ENCODE results near the gene AMN. TPM values are rescaled to one million over a fixed set of nuclear protein-coding genes. Genes with fewer than 3 reads are reported as not detected.

Gene AMN
- total and polyA plus RNA-seq, 9 donors: 0.21 to 11.7 (median 0.56) TPM

DNA sequence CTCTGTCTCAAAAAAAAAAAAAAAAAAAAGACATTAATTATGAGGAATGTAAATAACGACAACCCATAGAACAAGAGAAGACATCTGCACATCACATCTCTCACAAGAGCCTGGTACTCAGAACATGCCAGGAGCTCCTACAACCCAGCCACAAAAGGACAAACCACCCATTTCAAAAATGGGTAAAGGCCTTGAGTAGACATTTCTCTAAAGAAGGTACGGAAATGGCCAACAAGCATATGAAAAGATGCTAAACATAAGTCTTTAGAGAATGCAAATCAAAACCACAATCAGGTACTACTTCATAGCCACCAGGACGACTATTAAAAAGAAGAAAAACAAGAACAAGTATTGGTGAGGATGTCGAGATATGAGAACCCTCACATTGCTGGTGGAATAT lies 13.3 kb downstream of the AMN start:
- DNase-seq: no peak
- no CpG with 5 or more reads among the region's 4 CpGs for WGBS (ENCODE audit: insufficient coverage)
- no peak overlapping the region for H3K4me3 ChIP-seq (ENCODE audit: low read length)
- H3K27ac ChIP-seq (ENCODE audit: low read length): no peak overlapping the region
- H3K27me3 ChIP-seq (ENCODE audit: control insufficient read depth, insufficient read depth, low read length): peaks cover 11% of the 10 kb centered on the region
- peaks cover 56% of the 10 kb centered on the region for H3K36me3 ChIP-seq (ENCODE audit: control insufficient read depth, insufficient read depth, low read length)
- no peaks in the 10 kb centered on the region for H3K9me3 ChIP-seq (replicated peaks; ENCODE audit: control insufficient read depth, low read depth, low read length)
- peaks cover under 1% of the 10 kb centered on the region for H3K4me1 ChIP-seq (ENCODE audit: control insufficient read depth, insufficient read depth, low read length)

GRCh38 chr14:102937331-102938175 lies 15.1 kb downstream of the AMN start:
- Histone ChIP-seq H3K9me3 (replicated peaks; ENCODE audit: control insufficient read depth, low read depth, low read length) (no peaks in the 10 kb centered on the region), H3K27ac (ENCODE audit: low read length) (no peak overlapping the region), H3K36me3 (ENCODE audit: control insufficient read depth, insufficient read depth, low read length) (peaks cover 67% of the 10 kb centered on the region), H3K27me3 (ENCODE audit: control insufficient read depth, insufficient read depth, low read length) (no peaks in the 10 kb centered on the region), H3K4me1 (ENCODE audit: control insufficient read depth, insufficient read depth, low read length) (no peaks in the 10 kb centered on the region), H3K4me3 (ENCODE audit: low read length) (no peak overlapping the region)
- WGBS (ENCODE audit: insufficient coverage): 91% methylated on average over 10 of the region's 22 CpGs
- DNase-seq: no peak

DNA sequence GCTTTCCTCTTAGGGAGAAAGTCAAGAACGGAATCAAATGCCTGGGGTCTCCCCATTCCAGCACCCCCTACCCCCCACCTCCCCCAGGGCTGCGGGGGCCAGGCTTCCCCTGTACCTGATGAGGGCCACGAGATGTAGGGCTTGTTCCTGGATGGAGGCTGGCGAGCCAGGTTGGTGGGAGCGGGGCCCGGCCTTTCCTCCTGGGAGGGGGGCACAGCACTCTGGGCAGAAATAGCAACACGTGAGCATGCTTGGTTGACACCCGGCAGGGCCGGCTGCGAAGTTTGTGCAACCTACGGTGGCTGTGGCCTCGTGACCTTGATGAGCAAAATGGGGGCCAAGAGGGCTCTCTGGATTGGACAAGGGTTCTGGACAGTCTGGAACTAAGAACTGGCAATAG lies 15.7 kb downstream of the AMN start:
- no peak for DNase-seq
- no peaks in the 10 kb centered on the region for H3K27me3 ChIP-seq (ENCODE audit: control insufficient read depth, insufficient read depth, low read length)
- peaks cover 67% of the 10 kb centered on the region for H3K36me3 ChIP-seq (ENCODE audit: control insufficient read depth, insufficient read depth, low read length)
- H3K9me3 ChIP-seq (replicated peaks; ENCODE audit: control insufficient read depth, low read depth, low read length): no peaks in the 10 kb centered on the region
- H3K4me1 ChIP-seq (ENCODE audit: control insufficient read depth, insufficient read depth, low read length): no peaks in the 10 kb centered on the region
- H3K27ac ChIP-seq (ENCODE audit: low read length): no peak overlapping the region
- WGBS (ENCODE audit: insufficient coverage): 83% methylated on average over 8 of the region's 12 CpGs
- H3K4me3 ChIP-seq (ENCODE audit: low read length): no peak overlapping the region

GRCh38 chr14:102939329-102939728 lies 16.9 kb downstream of the AMN start:
- H3K36me3 ChIP-seq (ENCODE audit: control insufficient read depth, insufficient read depth, low read length): peaks cover 70% of the 10 kb centered on the region

GRCh38 chr14:102939820-102940561 lies 17.5 kb downstream of the AMN start:
- Histone ChIP-seq H3K4me3 (ENCODE audit: low read length) (no peak overlapping the region), H3K27me3 (ENCODE audit: control insufficient read depth, insufficient read depth, low read length) (no peaks in the 10 kb centered on the region), H3K27ac (ENCODE audit: low read length) (no peak overlapping the region), H3K9me3 (replicated peaks; ENCODE audit: control insufficient read depth, low read depth, low read length) (no peaks in the 10 kb centered on the region), H3K36me3 (ENCODE audit: control insufficient read depth, insufficient read depth, low read length) (peaks cover 77% of the 10 kb centered on the region), H3K4me1 (ENCODE audit: control insufficient read depth, insufficient read depth, low read length) (no peaks in the 10 kb centered on the region)
- no peak for DNase-seq
- WGBS (ENCODE audit: insufficient coverage): 92% methylated on average over 31 of the region's 43 CpGs

More at GRCh38 chr14:102939329-102939728, 16.9 kb downstream of the AMN start:
- H3K27ac ChIP-seq (ENCODE audit: low read length): no peak overlapping the region
- H3K4me3 ChIP-seq (ENCODE audit: low read length): no peak overlapping the region
- H3K9me3 ChIP-seq (replicated peaks; ENCODE audit: control insufficient read depth, low read depth, low read length): no peaks in the 10 kb centered on the region
- no peaks in the 10 kb centered on the region for H3K4me1 ChIP-seq (ENCODE audit: control insufficient read depth, insufficient read depth, low read length)
- DNase-seq: no peak
- no peaks in the 10 kb centered on the region for H3K27me3 ChIP-seq (ENCODE audit: control insufficient read depth, insufficient read depth, low read length)
- WGBS (ENCODE audit: insufficient coverage): 95% methylated on average over 15 of the region's 18 CpGs

DNA sequence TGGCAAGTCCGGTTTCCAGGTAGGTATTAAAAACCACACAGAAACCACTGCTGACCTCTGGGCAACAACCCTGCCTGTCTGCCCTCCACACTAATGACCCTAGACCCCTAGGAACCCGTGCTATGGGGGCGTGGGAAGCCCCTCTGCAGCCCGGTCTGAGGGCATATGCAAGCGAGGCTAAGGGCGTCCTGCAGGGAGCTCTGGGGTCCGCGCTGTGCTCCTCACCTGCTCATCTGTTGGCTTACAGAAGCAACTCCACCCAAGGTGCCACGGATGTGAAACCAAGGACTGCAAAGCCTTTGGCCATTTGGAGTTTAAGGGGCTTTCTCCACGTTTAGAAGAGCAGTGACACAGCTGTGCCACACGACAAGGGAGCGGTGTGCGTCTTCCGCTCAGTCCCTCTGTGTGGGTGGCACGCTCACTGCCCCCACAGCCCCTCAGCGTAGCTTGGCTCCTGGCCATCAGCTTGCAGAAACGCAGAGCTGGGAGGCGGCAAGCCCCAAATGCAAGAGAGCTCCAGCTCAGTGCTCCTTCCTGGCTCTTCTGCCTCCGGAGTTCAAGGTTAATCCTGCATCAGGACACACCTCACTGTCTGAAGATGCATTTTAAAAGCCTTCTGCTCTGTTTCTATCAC lies 18.4 kb downstream of the AMN start:
- H3K4me1 ChIP-seq (ENCODE audit: control insufficient read depth, insufficient read depth, low read length): no peaks in the 10 kb centered on the region
- 84% methylated on average over 19 of the region's 19 CpGs for WGBS (ENCODE audit: insufficient coverage)
- DNase-seq: no peak
- H3K9me3 ChIP-seq (replicated peaks; ENCODE audit: control insufficient read depth, low read depth, low read length): no peaks in the 10 kb centered on the region
- no peak overlapping the region for H3K27ac ChIP-seq (ENCODE audit: low read length)
- no peaks in the 10 kb centered on the region for H3K27me3 ChIP-seq (ENCODE audit: control insufficient read depth, insufficient read depth, low read length)
- peaks cover 85% of the 10 kb centered on the region for H3K36me3 ChIP-seq (ENCODE audit: control insufficient read depth, insufficient read depth, low read length)
- H3K4me3 ChIP-seq (ENCODE audit: low read length): no peak overlapping the region

DNA sequence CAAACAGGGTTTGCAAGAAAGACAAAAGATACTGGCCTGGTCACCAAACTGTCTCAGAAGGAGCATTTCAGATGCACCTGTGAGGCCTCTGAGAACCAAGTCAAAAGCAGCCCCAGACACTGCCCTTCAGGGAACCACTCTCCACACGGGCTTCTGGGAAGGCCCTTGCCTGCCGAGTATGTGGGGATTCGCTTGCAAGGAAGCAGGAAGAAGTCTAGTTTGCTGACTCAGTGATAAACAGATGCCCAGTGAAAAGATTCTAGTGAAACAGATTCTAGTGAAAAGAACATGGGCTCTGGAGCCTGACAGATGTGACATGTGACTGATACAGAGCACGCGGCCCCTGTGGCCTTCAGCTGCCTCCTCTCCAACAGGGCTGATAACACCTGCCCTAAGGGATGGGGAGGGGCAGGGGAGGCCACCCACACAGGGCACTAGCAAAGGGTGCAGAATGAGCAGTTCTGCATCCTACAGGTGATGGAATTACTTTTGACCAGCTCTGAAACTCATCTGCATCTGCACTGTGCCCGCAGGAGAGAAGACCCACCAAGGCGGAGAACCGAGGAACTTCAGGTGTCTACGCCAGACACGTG lies 19.1 kb downstream of the AMN start:
- Histone ChIP-seq H3K36me3 (ENCODE audit: control insufficient read depth, insufficient read depth, low read length) (peaks cover 89% of the 10 kb centered on the region), H3K27ac (ENCODE audit: low read length) (no peak overlapping the region), H3K9me3 (replicated peaks; ENCODE audit: control insufficient read depth, low read depth, low read length) (no peaks in the 10 kb centered on the region), H3K4me3 (ENCODE audit: low read length) (no peak overlapping the region), H3K27me3 (ENCODE audit: control insufficient read depth, insufficient read depth, low read length) (no peaks in the 10 kb centered on the region), H3K4me1 (ENCODE audit: control insufficient read depth, insufficient read depth, low read length) (no peaks in the 10 kb centered on the region)
- 95% methylated on average over 7 of the region's 10 CpGs for WGBS (ENCODE audit: insufficient coverage)
- DNase-seq: no peak

GRCh38 chr14:102942069-102942468 lies 19.6 kb downstream of the AMN start:
- no peaks in the 10 kb centered on the region for H3K9me3 ChIP-seq (replicated peaks; ENCODE audit: control insufficient read depth, low read depth, low read length)
- 90% methylated on average over 9 of the region's 13 CpGs for WGBS (ENCODE audit: insufficient coverage)
- H3K4me3 ChIP-seq (ENCODE audit: low read length): no peak overlapping the region
- no peaks in the 10 kb centered on the region for H3K27me3 ChIP-seq (ENCODE audit: control insufficient read depth, insufficient read depth, low read length)
- DNase-seq: no peak
- H3K36me3 ChIP-seq (ENCODE audit: control insufficient read depth, insufficient read depth, low read length): peaks cover 89% of the 10 kb centered on the region
- H3K27ac ChIP-seq (ENCODE audit: low read length): no peak overlapping the region
- no peaks in the 10 kb centered on the region for H3K4me1 ChIP-seq (ENCODE audit: control insufficient read depth, insufficient read depth, low read length)

DNA sequence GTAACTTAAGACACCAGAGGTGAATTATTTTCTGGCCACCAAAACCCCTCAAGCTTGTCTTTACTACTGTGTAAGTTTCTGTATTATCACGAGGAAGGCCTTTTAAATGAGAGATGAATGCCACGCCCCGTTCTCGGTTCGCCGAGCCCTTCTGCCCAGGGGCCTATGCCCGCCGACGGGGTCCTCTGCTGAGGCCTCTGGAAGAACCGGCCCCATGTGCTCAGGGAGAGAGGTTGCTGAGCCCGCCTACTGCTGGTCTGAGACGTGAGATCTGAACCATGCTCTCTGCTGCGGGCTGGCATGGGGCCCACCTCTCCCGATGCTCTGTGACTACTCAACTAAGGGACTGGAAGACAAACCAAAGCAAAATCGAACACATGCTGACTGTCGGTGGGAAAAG lies 21.0 kb downstream of the AMN start:
- H3K4me3 ChIP-seq (ENCODE audit: low read length): no peak overlapping the region
- H3K9me3 ChIP-seq (replicated peaks; ENCODE audit: control insufficient read depth, low read depth, low read length): no peaks in the 10 kb centered on the region
- no peak for DNase-seq
- no peaks in the 10 kb centered on the region for H3K4me1 ChIP-seq (ENCODE audit: control insufficient read depth, insufficient read depth, low read length)
- WGBS (ENCODE audit: insufficient coverage): 81% methylated on average over 16 of the region's 16 CpGs
- no peaks in the 10 kb centered on the region for H3K27me3 ChIP-seq (ENCODE audit: control insufficient read depth, insufficient read depth, low read length)
- peaks cover 84% of the 10 kb centered on the region for H3K36me3 ChIP-seq (ENCODE audit: control insufficient read depth, insufficient read depth, low read length)
- no peak overlapping the region for H3K27ac ChIP-seq (ENCODE audit: low read length)

GRCh38 chr14:102943979-102944378 lies 21.5 kb downstream of the AMN start:
- peaks cover 88% of the 10 kb centered on the region for H3K36me3 ChIP-seq (ENCODE audit: control insufficient read depth, insufficient read depth, low read length)

More at GRCh38 chr14:102943979-102944378, 21.5 kb downstream of the AMN start:
- Histone ChIP-seq H3K9me3 (replicated peaks; ENCODE audit: control insufficient read depth, low read depth, low read length) (no peaks in the 10 kb centered on the region), H3K27me3 (ENCODE audit: control insufficient read depth, insufficient read depth, low read length) (no peaks in the 10 kb centered on the region), H3K4me1 (ENCODE audit: control insufficient read depth, insufficient read depth, low read length) (peaks cover 4% of the 10 kb centered on the region), H3K4me3 (ENCODE audit: low read length) (no peak overlapping the region), H3K27ac (ENCODE audit: low read length) (no peak overlapping the region)
- DNase-seq: no peak
- WGBS (ENCODE audit: insufficient coverage): 93% methylated on average over 15 of the region's 15 CpGs

Data from muscle of leg (tissue), 11 donors.